H1 (cell line): Measurements from ENCODE around the gene NOLC1. TPM values are rescaled to one million over a fixed set of nuclear protein-coding genes. Genes with fewer than 3 reads are reported as not detected.

Source experiments
- ASH2L ChIP-seq: fragments of 200-600, 300-600 bp; sonication (generic); IDR thresholded peaks from one replicate; pipeline ENCODE4 v1.7.1; 2017; ENCODE audit warnings: low read length
- CEBPB ChIP-seq: IDR thresholded peaks from 2 replicates; pipeline ENCODE4 v1.6.1; 2012; ENCODE audit warnings: low read depth, low read length
- CHD1 ChIP-seq: IDR thresholded peaks from 2 replicates; pipeline ENCODE4 v1.6.1; 2012; ENCODE audit warnings: low read depth, low read length, improper control_type of control experiment
- CTCF ChIP-seq, 3 experiments: IDR thresholded peaks; 1 replicate in 2 of 3; 2 replicates in 1 of 3; pipeline versions ENCODE4 v1.5.1 to v1.6.1; 2011; ENCODE audit warnings: low read length in 3 of 3, mild to moderate bottlenecking in 3 of 3, inconsistent platforms in 2 of 3, low read depth in 1 of 3, moderate library complexity in 1 of 3; ENCODE audit not compliant: insufficient read depth in 1 of 3; ENCODE audit errors: control extremely low read depth in 1 of 3
- EGR1 ChIP-seq: IDR thresholded peaks from 2 replicates; pipeline ENCODE4 v1.6.1; 2011; ENCODE audit warnings: low read depth, low read length, borderline replicate concordance
- EP300 ChIP-seq, 2 experiments: IDR thresholded peaks; 1 replicate in 1 of 2; 2 replicates in 1 of 2; pipeline ENCODE4 v1.6.1; 2011 to 2012; ENCODE audit warnings: low read depth in 2 of 2, low read length in 2 of 2, mild to moderate bottlenecking in 2 of 2, borderline replicate concordance in 1 of 2, inconsistent platforms in 1 of 2, moderate library complexity in 1 of 2
- FOSL1 ChIP-seq: IDR thresholded peaks from 2 replicates; pipeline ENCODE4 v1.6.1; 2011; ENCODE audit warnings: mild to moderate bottlenecking, low read depth, low read length, moderate library complexity; ENCODE audit not compliant: insufficient read depth
- HDAC2 ChIP-seq, 2 experiments: fragments of 300-600 bp in 1 of 2; sonication (generic) in 1 of 2; IDR thresholded peaks; 2 replicates each; pipeline ENCODE4 v1.6.1; 2011 to 2012; ENCODE audit warnings: low read depth in 2 of 2, low read length in 2 of 2, mild to moderate bottlenecking in 2 of 2, moderate library complexity in 2 of 2, borderline replicate concordance in 1 of 2, inconsistent platforms in 1 of 2
- HDAC6 ChIP-seq: IDR thresholded peaks from one replicate; pipeline ENCODE4 v1.7.1; 2012; ENCODE audit warnings: low read depth, mild to moderate bottlenecking, inconsistent platforms, low read length, moderate library complexity
- KDM1A ChIP-seq: fragments of 200-600, 300-600 bp; sonication (generic); IDR thresholded peaks from 2 replicates; pipeline ENCODE4 v1.7.1; 2016; ENCODE audit warnings: mild to moderate bottlenecking, low read length, borderline replicate concordance
- MAX ChIP-seq: IDR thresholded peaks from 2 replicates; pipeline ENCODE4 v1.6.1; 2012; ENCODE audit warnings: inconsistent platforms
- NRF1 ChIP-seq: IDR thresholded peaks from 2 replicates; pipeline ENCODE4 v1.6.1; 2011; ENCODE audit warnings: mild to moderate bottlenecking, low read depth, low read length, improper control_type of control experiment
- PHF8 ChIP-seq: fragments of 200-600 bp; sonication (generic); conservative IDR thresholded peaks from 2 replicates; pipeline ENCODE4 v1.7.1; 2012; ENCODE audit warnings: low read depth, mild to moderate bottlenecking, inconsistent platforms, low read length, moderate library complexity
- POLR2A ChIP-seq, 2 experiments: IDR thresholded peaks; 1 replicate in 1 of 2; 2 replicates in 1 of 2; pipeline ENCODE4 v1.6.1; 2011; ENCODE audit warnings: low read depth in 2 of 2, low read length in 2 of 2, mild to moderate bottlenecking in 2 of 2; ENCODE audit errors: control extremely low read depth in 1 of 2
- POLR2AphosphoS5 ChIP-seq: IDR thresholded peaks from 2 replicates; pipeline ENCODE4 v1.6.1; 2011; ENCODE audit warnings: low read depth, low read length
- POU5F1 ChIP-seq: IDR thresholded peaks from 2 replicates; pipeline ENCODE4 v1.6.1; 2011; ENCODE audit warnings: low read depth, mild to moderate bottlenecking, low read length, moderate library complexity
- RAD21 ChIP-seq, 2 experiments: IDR thresholded peaks in 1 of 2; conservative IDR thresholded peaks in 1 of 2; 2 replicates each; pipeline ENCODE4 v1.6.1; 2011; ENCODE audit warnings: low read depth in 2 of 2, low read length in 2 of 2, improper control_type of control experiment in 1 of 2, inconsistent platforms in 1 of 2, mild to moderate bottlenecking in 1 of 2, moderate library complexity in 1 of 2
- RFX5 ChIP-seq: IDR thresholded peaks from 2 replicates; pipeline ENCODE4 v1.6.1; 2011; ENCODE audit warnings: low read depth, low read length, improper control_type of control experiment, borderline replicate concordance
- RNF2 ChIP-seq: fragments of 200-900, 300-1000 bp; sonication (generic); IDR thresholded peaks from 2 replicates; pipeline ENCODE4 v1.7.1; 2016; ENCODE audit warnings: borderline replicate concordance, low read depth, mild to moderate bottlenecking, antibody characterized with exemption, low read length; ENCODE audit not compliant: poor library complexity, severe bottlenecking; ENCODE audit errors: missing control alignments
- TCF12 ChIP-seq: IDR thresholded peaks from 2 replicates; pipeline ENCODE4 v1.6.1; 2011; ENCODE audit warnings: low read depth, mild to moderate bottlenecking, low read length
- TEAD4 ChIP-seq: IDR thresholded peaks from 2 replicates; pipeline ENCODE4 v1.6.1; 2012; ENCODE audit warnings: low read depth, low read length, inconsistent platforms, mixed read lengths
- polyA plus RNA-seq, 7 experiments: library from polyadenylated mRNA; depleted of rRNA in 3 of 7; stranded (reverse) in 5 of 7; unstranded in 2 of 7; fragments of >200 nt in 5 of 7; fragments of 200-250 nt in 2 of 7; gene quantifications; 1 replicate in 5 of 7; 2 replicates in 1 of 7; 4 replicates in 1 of 7; pipeline versions ENCODE4 v1.2.1 to v1.2.3, GENCODE V29; 2011 to 2013; ENCODE audit warnings: missing spikeins in 2 of 7, mixed read lengths in 2 of 7
- total RNA-seq: library from RNA; stranded (reverse); fragmentation: NEBNext Ultra II Directional; extraction: Animal tissue kit (Norgen Biotek cat#: 25700); gene quantifications from 2 replicates; pipeline ENCODE4 v1.2.1, GENCODE V29; 2021

NOLC1 gene
- total and polyA plus RNA-seq, 2 of the 8 experiments (the other 6 are each of a cell fraction or from before 2014, with no cell fraction given): 86.3 to 191 TPM

- TF ChIP-seq POLR2A (IDR thresholded peaks at IDR 0.05; ENCODE audit: control extremely low read depth in 1 of 2, low read depth in 2 of 2, low read length in 2 of 2) (peak; percentile 12 to 42), CEBPB (no peak), EGR1 (no peak), POU5F1 (no peak), POLR2AphosphoS5 (peak; percentile 26; the same call in 1 of the 2 replicates), CTCF (IDR thresholded peaks at IDR 0.05; ENCODE audit: control extremely low read depth in 1 of 3, insufficient read depth in 1 of 3, low read depth in 1 of 3, low read length in 3 of 3) (no peak), FOSL1 (no peak), NRF1 (no peak), HDAC6 (no peak), RAD21 (IDR thresholded peaks at IDR 0.05 in 1 of 2, conservative IDR thresholded peaks at IDR 0.05 in 1 of 2; ENCODE audit: low read depth in 2 of 2, low read length in 2 of 2) (no peak), EP300 (IDR thresholded peaks at IDR 0.05; ENCODE audit: borderline replicate concordance in 1 of 2, low read depth in 2 of 2, low read length in 2 of 2) (no peak), TCF12 (no peak), PHF8 (peak; percentile 34; the same call in 1 of the 2 replicates), TEAD4 (no peak), KDM1A (no peak), RFX5 (no peak), HDAC2 (IDR thresholded peaks at IDR 0.05; ENCODE audit: borderline replicate concordance in 1 of 2, low read depth in 2 of 2, low read length in 2 of 2) (0 out of 4 replicates have a peak, but pooled peaks have one; percentile 32 to 44), CHD1 (no peak), ASH2L (no peak), MAX (peak; percentile 97), RNF2 (no peak)
Measured at GRCh38 chr10:102133373-102134195, 18.6 kb upstream of the NOLC1 start (continued).
